ENCODE measurements around the gene DDX28.
"Not testable (repeated sequence)": the region's sequence is repeated elsewhere in the genome, so short reads cannot be mapped to it uniquely, and the experiment has no call there.

Gene DDX28

DNA sequence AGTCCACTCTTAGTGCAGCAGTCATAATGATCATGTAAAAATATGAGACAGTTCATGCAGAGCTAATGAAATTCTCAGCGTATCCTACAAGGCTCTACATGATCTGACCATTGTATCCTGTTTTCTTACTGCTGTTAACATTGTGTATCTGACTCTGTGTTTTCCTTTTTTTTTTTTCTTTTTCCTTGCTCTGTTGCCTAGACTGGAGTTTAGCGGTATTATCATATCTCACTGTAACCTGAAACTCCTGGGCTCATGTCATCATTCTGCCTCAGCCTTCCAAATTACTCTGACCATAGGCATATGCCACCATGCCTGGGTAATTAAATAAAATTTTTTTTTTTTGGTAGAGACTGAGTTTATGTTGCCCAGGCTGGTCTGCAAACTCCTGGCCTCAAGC, 12.2 kb upstream of the DDX28 start:
- no peak for DNase-seq

DNA sequence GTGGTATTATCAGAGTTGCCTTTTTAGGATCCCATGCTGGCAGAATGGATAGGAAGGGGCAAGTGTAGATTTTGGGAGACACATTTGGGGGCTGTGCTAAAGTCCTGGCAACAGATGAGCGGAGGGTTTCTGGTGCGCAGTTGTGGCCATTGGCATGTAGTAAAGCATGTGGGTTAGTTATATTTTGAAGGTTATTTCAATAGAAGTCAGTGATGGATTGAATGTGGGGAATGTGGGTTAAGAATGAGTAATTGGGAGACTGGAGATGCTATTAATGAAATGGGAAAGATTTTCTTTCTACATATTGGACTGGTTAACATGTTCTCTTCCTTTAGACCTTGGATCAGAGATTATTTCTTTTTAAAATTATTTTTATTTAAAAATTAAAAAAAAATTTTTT, 10.1 kb upstream of the DDX28 start:
- no peak for DNase-seq

DNA sequence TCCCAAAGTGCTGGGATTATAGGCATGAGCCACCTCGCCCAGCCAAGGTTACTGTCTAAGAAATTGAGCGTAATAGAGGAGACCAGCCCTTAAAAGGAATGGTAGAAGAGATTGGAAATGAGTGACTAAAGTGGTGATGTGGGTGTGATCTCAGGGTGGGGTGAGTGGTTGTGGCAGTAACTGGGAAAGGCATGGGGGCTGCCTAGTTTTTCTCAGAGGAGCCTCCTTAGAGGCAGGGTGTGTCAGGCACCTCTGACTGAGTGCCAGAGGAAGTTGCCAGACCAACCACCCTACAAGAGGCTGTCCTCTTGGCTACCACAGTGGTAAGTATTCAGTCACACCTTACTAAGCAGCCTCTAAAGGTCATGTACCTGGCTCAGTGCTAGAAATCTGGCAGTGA, 8.9 kb upstream of the DDX28 start:
- DNase-seq = no peak

DNA sequence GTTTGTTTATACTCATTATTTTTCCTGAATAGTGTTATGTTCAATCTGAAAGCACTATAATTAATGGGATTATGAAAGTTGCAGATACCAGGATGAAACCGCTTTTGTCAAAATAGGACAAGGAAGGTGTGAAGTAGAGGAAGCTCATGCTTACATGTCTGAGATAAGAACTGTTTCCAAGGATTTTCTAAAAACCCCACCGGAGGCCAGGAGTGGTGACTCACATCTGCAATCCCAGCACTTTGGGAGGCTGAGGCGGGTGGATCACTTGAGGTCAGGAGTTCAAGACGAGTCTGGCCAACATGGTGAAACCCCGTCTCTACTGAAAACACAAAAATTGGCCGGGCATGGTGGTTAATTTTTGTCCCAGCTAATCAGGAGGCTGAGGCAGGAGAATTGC, 7.1 kb upstream of the DDX28 start:
- DNase-seq = not testable (repeated sequence)

DNA sequence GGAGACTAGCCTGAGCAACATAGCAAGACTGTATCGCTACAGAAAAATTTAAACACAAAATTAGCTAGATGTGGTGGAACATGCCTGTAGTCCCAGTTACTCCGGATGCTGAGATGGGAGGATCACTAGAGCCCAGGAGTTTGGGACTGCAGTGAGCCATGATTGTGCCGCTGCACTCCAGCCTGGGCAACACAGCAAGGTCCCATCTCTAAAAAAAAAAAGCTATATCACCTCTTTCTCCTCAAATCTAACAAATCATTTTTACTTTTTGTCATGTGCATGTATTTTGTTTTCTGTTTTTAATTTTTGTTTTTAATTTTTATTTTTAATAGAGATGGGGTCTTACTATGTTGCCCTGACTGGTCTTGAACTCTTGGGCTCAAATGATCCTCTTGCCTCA, 6.0 kb upstream of the DDX28 start:
- DNase-seq = no peak

- no peak for DNase-seq
Observed at GRCh38 chr16:68022278-68022727, 729 bp downstream of the DDX28 start.

DNA sequence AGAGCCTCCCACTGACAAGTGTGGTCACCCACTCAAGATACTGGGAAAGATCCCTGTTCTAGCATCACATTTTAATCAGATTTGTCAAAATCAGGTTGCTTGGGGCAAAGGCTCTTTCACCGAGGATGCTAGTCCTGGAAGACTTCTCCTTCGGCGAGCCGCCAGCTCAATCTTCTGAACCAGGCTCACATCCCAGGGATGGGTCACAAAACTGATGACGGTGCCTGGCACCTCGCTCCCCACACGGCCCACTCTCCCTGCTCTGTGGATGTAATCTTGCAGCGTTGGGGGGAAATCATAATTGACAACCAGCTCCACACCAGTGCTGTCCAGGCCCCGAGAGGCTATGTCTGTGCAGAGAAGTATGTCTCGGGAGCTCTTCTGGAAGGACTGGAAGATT, 1.5 kb downstream of the DDX28 start:
- no peak for DNase-seq

- no peak for DNase-seq
Observed at GRCh38 chr16:68019167-68019680, 3.8 kb downstream of the DDX28 start.

- DNase-seq = no peak
Observed at GRCh38 chr16:68015681-68016080, 7.4 kb downstream of the DDX28 start, which contains the start of gene DPEP2NB. Gene DPEP2NB, minus strand, starts transcription at chr16:68015911. Its CDS starts 141 bp downstream, at chr16:68015770.

DNA sequence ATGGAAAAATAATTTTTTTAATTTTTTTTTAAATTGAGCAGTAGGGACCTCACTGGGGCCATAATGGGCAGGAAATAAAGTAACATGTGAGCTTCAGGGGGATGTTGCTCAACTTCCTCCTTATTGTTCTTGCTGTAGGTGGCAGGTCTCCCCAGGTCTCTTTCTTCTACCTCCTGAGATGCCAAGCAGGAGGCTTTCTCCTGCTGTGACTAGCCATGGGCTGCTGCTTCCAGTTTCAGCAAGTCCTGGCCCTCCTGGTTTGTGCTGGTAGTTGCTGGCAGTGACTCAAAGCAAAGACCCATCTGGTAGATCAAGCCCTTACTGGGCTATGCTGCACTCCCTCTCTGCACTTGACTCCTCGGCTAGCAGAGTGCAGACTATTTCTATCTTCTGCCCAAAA, 9.6 kb downstream of the DDX28 start:
- DNase-seq = peak; percentile 61

DNA sequence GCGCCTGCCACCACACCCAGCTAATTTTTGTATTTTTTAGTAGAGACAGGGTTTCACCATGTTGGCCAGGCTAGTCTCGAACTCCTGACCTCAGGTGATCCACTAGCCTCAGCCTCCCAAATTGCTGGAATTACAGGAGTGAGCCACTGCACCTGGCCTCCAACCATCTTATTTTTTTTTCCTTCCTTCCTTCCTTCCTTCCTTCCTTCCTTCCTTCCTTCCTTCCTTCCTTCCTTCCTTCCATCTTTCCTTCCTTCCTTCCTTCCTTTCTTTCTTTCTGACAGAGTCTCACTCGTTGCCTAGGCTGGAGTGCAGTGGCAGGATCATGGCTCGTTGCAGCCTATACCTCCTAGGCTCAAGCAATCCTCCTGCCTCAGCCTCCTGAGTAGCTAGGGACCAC, 13.2 kb downstream of the DDX28 start:
- DNase-seq = not testable (repeated sequence)

- DNase-seq = no peak
Observed at GRCh38 chr16:68009157-68009735, 13.8 kb downstream of the DDX28 start.

DNA sequence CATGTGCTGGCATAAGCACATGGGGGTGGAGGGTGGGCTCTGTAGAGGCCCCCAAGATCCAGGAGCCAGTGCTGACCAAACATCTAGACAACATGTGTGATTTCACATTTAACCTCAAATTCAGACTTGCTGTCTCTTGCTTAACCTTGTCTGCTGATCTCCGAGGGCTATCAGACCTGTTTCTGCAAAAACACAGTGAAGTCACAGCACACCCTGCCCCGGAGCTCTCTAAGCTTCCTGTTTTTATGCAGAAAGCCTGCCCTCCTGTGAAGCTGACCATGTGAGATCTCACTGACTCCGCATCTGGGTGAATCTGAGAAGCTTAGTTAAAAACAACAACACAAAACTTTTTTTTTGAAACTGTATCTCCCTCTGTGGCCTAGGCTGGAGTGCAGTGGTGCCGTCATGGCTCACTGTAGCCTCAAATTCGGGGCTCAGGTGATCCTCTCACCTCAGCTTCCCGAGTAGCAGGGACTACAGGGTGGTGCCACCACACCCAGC, 17.2 kb downstream of the DDX28 start:
- peak; percentile 81 for DNase-seq

DNA sequence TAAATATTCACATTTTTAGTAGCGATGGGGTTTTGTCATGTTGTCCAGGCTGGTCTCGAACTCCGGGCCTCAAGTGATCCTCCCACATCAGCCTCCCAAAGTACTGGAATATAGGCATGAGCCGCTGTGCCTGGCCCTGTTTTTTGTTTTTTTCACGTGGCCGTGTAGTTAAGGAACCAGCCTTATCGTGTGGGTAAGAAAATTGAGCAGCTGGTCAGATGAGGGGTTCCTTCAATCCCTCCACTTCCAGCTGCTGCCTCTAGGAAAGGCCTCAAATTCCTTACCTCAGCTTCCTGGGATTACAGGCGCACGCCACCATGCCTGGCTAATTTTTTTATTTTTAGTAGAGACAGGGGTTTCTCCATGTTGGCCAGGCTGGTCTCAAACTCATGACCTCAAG, 17.8 kb downstream of the DDX28 start:
- no peak for DNase-seq

- no peak for DNase-seq
Observed at GRCh38 chr16:68003031-68003430, 20.0 kb downstream of the DDX28 start.

DNA sequence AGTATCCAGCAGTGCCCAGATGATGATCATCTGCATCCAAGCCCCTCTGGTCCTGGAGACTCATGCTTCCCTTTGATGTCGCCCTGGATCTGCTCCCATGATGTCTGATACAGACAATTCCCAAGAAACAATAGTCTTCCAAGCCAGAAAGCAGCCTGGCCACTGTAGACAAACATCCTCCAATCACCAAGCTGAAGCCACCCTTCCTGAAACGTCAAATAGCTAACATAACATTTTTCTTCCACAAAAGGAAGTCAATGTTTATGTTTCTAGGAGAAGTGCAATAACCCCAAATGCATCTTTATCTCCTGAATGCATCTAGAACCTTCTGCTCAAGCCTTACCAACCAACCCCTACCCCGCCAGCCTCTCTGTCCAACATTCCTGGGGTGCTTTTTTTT, 22.6 kb downstream of the DDX28 start:
- DNase-seq = no peak

DNA sequence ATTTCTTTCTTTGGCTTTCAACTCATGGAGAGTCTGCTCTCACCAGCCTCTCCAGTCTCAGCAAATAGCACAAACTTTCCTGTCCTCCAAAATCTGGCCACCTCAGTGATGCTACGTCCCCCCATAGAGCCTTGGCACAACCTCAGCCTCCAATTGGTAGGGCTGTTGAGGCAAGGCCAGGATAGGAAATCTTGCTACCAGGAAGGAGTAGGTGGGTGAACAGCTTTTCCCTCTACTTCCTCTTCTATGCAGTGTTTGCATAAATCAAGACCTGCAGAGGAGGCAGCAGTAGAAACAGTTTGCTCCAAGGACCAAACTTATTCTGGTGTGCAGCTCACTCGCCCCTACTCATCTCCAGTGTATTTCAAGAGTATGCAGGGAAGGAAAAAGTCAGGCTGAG, 23.0 kb downstream of the DDX28 start:
- peak; percentile 32 for DNase-seq

DNA sequence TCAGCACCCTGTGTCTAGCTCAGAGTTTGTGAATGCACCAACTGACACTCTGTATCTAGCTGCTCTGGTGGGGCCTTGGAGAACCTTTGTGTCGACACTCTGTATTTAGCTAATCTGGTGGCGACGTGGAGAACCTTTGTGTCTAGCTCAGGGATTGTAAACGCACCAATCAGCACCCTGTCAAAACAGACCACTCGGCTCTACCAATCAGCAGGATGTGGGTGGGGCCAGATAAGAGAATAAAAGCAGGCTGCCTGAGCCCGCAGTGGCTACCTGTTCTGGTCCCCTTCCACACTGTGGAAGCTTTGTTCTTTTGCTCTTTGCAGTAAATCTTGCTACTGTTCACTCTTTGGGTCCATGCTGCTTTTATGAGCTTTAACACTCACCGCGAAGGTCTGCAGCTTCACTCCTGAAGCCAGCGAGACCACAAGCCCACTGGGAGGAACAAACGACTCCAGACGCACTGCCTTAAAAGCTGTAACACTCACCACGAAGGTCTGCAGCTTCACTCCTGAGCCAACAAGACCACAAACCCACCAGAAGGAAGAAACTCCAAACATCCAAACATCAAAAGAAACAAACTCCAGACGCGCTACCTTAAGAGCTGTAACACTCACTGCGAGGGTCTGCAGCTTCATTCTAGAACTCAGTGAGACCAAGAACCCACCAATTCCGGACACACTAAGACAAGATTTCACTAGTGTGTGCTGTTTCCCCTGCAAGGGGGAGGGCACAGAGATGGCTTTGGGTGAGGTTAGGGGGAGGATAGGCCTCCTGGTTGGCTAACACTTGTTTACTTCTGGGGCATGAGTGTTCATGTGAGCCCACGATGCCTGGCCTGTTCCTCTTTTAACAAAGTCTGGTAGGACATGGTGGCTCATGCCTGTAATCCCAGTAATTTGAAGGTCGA, 24.0 kb downstream of the DDX28 start, which contains the start of gene DPEP2:
Gene DPEP2, minus strand, starts transcription at position 706 of the 910 bp plus-strand sequence. CDS start 6,272 bp downstream, outside the sequence.
- not testable (repeated sequence) for DNase-seq

DNA sequence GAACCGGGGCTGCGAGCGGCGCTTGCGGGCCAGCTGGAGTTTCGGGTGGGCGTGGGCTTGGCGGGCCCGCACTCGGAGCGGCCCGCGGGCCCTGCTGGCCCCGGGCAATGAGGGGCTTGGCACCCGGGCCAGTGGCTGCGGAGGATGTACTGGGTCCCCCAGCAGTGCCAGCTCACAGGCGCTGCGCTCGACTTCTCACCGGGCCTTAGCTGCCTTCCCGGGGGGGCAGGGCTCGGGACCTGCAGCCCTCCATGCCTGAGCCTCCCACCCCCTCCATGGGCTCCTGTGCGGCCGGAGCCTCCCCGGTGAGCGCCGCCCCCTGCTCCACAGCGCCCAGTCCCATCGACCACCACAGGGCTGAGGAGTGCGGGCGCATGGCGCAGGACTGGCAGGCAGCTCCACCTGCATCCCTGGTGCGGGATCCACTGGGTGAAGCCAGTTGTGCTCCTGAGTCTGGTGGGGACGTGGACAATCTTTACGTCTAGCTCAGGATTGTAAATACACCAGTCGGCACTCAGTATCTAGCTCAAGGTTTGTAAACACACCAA, 24.7 kb downstream of the DDX28 start:
- DNase-seq = not testable (repeated sequence)

DNA sequence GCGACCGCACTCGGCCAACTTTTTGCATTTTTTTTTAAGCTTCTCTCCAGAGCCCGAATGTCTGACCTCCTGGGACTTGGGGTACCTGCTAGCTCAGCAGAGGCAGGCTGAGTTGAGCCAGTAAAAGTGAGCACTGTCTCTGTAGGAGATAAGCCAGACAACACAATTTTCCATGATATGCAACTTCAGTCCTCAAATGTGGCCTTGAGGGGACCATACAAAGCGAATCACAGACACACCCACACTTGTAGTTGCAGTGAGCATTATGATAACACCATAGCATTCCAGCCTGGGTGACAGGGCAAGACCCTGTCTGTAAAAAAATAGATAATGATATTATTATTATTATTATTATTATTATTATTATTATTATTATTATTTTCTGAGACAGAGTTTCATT, 26.4 kb downstream of the DDX28 start:
- no peak for DNase-seq

DNA sequence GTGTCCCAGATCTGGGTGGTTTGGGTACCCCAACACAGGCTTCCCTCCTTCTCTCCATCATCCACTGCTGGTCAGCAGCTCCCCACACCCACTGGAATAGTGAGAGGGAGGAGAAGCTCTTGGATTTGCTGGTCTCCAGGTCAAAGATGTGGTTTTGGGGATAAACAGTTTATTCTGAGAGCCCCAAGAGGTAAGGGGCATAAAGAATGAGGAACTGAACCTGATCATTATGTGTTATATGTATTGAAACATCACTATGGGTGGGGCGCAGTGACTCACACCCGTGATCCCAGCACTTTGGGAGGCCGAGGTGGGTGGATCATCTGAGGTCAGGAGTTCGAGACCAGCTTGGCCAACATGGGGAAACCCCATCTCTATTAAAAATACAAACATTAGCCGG, 27.6 kb downstream of the DDX28 start:
- peak; percentile 39 for DNase-seq

DNA sequence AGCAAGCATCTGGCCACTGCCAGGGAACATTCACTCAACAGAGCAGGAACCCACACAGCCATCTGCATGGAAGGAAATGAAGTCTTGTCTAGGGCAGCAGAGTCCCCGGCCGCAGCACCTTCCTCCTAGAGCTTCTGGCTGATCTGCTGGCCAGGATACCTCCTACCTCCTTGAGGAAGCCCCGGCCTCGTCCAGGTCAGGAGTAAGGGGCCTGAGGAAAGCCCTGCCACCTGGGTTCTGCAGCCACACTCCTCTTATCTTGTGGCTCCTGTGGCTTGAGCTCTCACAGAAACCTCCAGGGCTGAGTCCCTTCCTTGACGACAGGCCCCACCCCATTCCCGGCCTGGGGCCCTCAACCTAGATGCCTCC, 29.0 kb downstream of the DDX28 start:
- DNase-seq = not testable (repeated sequence)

All from RPMI8226 (cell line).